Measurements from ENCODE around the gene TLR10.

- no peak for TF ChIP-seq EZH2 (IDR thresholded peaks at IDR 0.05; ENCODE audit: insufficient read depth, poor library complexity, severe bottlenecking)
- no peak for TF ChIP-seq EZH2phosphoT487 (IDR thresholded peaks at IDR 0.05; ENCODE audit: insufficient read depth, low read depth)
Observed at GRCh38 chr4:38765382-38765781, 17.4 kb downstream of the TLR10 start.

Measured in GM23248 (cell line).